Stimulated activated CD4-positive, alpha-beta T cell treated with anti-CD3 and anti-CD28 coated beads, Interleukin-4, amount 100 ng/mL, for 48 hours (primary cell): ENCODE data around the gene YPEL2.

ENCODE experiments used
- DNase-seq, 2 donors: peaks; one replicate each; pipeline ENCODE4 v3.0.0-alpha.2; 2020; ENCODE audit warnings: low read depth in 2 of 2

The YPEL2 gene

DNA sequence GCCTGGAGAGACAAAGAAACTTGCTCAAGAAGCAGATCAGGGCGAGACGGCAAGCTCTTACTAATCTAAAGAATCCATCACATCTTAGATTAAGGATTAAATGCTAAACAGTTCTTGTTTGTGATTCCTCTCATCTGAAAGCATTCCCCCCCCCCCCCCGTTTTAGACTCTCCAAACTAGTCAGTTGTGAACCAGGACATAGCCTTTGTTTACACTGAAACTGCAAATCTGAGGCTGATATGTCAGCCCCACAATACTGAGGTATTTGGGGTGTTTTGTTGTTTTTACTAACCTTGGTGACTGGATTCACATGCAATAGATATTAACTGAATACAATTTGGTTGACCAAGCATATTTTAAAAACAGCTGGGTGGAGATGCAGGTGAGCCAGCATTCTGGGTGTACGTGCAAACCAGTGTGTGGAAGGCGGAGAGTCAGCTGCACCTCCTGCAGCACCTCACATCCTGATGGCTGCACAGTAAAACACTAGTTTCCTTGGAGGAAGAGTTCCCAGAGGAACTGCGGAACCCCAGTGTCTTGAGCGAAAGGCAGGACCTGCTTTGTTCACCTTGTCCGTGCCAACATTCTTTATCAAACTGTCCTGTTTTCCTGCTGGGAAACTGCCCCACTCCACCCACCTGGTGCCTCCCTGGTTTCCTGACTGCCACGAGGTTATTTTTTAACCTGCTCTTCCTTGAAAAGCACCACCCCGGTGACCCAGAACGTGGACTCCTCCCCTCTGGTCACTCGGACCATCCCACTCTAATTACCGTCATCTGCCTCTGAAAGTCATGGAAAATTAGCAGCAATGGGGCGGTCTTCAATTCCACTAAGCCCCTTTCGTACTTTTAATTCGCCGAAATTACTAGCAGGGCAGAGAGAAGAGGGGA lies 1.2 kb upstream of the YPEL2 start:
- no peak for DNase-seq

DNA sequence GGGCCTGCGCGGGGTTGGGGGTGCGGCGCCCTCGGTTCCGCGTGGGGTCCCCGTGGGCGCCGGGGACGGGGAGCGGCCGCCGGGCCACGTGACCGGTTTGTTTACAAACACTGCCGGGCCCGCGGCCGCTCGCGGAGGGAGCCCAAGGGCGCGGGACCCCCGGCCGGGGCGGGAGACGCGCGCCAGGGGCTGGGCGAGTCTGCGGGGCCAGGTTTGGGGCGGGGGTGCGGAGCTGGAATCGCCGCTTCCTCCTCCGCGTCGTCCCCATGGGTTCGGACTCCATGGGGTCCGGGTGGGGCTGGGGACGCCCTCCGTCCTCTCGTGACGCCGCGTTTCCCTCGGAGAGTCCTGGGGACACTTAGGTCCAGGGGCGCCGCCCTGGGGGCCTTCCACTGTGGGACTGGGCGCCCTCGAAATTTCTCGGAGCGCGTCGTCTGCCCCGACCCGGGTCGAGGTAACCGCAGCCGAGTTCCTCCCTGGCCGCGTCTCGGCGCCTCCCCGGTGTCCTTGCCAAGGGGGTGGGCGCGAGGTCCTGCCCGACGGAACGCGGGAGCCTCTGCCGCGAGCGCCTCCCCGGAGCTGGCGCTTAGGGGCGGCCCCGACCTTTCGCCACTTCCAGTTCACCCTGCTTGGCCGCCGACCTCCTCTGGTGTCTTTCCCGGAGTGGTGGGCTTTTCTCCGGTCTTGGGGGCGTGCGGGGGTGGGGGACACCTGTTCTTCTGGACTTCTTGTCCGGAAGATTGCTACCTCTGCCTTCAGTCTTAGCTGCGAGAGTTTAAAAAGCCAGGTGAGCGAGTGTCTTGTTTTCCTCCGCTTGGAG lies 684 bp downstream of the YPEL2 start:
- DNase-seq: peak in 1 of 2 donors; percentile 33

DNA sequence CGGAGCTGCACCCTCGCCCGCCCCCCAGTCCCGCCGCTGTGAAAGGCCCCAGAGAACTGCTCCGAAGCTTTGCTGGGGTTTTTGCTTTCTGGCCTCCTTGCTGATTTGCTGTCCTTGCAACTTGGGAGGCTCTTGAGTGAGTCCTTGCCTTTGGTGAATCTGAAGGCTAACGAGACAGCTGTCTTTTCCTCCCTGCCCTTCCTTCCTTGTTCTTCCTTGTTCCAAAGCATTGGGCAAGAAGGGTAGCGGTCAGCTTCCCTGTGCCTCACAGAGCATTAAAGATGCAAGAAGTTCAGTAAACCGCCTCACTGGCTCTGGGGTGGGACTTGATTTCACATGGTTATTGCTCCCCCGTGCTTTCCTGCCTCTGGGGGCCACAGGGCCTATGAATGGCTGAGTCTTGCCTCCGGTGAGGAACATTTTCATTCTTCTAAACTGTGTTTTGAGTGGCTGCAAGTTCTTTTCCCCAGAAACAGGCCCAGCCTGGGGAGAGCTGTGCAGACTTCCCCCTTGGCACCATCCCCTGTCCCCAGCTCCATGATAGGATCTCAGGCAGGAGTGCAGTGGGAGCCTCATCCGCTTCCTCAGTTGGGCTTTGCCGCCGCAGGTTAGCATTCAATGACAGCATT lies 1.4 kb downstream of the YPEL2 start:
- no peak for DNase-seq

DNA sequence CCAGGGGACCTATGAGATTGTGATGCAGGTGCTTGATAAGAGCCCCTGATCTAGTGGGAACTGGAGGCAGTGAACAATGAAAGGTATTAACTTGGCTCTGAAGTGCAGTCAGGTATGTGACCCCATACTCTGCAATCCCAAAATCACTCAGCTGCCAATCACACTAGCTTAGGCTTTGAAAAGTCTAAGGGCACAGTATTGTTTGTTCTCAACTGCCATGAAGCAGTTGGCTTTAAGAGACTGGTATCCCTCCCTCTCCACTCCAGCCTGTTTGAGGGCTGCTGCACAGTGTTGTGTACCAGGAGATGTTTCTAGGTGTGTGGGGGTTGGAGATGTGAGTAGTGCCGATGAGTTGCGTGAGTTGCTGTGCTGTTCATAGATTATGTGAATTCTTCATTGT lies 2.4 kb downstream of the YPEL2 start:
- DNase-seq: no peak

DNA sequence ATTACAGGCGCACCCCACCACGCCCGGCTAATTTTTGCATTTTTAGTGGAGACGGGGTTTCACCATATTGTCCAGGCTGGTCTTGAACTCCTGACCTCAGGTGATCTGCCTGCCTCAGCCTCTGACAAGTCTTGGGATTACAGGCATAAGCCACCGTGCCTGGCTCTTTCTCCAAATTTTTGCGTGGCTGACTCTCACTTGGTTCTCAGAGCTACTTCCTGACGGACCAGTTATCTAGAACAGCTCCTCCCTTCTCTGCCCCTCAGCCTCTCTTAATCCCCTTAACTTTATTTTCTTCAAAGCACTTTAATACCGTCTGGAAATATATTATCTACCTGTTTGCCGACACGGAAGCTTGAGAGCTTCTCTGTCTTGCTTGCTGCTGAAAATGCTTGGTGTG lies 4.2 kb downstream of the YPEL2 start:
- no peak for DNase-seq

DNA sequence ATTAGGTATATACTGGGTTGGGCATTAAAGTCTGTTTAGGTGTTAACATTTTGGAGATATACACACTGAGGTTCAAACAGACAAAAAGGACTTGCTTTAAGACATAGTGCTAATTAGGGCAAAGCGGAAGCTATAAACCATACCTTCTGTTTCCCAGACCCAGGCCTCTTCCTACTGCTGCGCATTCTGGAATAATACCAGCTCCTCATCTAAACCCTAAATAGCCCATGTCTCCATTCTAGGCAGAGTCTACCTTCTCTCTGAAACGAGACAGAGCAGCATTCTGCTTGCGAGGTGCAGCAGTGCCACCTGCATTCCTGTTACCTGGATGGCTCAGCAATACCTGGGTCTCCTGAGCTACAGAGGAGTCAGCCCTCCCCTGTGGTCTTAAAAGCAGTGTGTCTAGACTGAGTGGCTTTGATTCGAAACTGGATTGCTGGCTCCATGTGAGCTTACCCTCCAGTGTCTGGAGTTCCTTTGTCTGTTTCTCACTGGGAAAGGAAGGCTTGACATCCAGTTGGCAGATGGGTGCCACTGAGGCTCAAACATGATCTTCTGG lies 6.4 kb downstream of the YPEL2 start:
- no peak for DNase-seq

DNA sequence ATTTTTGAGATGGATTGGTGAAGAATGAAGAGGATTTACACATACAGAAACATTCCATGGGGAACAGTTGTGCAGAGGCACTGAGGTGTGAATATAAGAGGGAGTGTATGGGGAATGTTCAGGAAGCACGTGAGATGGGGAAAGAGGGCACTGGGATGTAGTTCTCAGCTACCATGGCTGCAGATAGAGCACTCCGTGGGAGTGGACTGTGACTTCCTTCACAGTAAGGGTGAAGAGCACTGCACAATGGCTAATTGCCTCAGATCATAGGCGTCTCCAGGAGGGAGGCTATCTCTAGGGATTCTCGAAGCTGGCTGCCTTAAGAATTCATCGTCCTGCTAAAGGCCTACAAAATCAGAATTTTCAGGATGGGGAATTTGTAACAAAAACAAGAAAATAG lies 7.0 kb downstream of the YPEL2 start:
- DNase-seq: no peak

DNA sequence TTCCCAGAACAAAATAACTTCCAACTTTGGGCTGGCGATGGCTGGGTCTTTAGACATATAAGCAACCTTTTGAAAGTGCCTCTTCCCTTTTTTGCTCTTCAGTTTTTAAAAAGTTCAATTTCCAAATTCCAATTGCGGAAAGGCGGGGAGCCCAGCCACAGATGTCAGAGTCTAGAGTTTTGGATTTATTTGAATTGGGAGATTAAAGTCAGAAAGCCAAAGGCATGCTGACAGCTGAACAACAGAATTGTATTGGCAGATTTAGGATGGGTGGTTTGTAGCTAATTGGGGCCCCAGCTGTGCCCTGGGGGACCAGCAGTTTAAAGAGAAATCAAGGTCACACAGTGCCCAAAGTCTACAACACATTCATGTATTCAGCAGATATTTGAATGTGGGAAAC lies 10.5 kb downstream of the YPEL2 start:
- DNase-seq: no peak

DNA sequence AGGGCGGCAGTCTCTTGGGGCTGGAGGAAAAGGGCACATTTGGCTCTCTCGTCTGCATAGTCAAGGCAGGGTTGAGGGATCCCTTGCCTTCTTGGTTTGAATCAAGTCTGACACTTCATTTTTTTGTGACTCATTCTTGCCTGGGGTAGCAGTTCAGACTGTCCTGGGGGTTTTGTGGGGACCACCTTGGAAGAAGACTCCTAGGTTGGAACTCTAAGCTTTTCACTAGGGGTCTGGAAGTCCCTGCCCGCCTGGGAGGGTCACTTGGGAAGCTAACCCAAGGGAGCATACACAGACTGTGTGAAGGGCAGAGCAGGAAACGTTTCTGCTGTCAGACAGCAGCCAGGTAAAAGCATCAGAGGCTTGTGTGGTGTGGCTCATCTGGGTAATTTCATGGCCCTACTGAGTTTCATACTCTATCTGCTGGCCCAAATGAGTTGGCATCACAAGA lies 11.3 kb downstream of the YPEL2 start:
- DNase-seq: no peak

DNA sequence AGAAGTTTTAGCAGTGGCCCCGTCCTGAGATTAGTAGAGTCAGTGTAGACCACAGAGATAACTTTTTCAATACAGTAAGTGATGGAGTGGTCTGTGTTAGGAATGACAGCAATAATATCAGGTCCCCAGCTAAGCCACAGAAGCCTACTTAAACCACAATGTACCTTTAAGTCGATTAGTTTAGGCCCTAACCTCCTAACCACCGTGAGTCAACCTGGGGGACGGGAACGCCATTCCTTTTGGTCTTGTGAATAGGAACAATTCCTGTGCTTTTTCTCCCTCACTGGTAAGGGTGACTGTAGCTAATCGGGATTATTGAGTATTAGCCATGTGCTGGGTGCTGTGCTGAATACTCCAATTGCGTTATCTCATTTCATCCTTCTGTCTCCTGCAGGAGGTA lies 14.0 kb downstream of the YPEL2 start:
- DNase-seq: no peak

DNA sequence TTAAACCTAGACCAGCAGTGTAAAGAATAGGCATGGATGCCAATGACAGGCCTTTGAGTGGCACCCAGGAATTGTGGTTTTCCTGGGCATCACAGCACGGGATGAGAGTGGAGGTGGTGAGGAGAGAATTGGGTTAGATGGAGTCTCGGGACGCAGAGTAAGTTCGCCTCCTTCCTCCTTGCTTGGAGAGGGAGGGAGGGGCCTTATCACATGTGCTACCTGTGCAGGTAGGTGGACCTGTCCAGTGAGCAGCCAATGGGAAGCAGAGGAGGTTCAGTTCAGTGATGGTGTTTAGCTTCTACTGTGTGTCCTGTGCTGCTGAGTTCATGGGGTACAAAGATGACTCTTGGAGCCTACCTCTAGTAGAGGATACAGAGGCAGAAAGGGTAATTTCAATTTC lies 14.9 kb downstream of the YPEL2 start:
- no peak for DNase-seq

DNA sequence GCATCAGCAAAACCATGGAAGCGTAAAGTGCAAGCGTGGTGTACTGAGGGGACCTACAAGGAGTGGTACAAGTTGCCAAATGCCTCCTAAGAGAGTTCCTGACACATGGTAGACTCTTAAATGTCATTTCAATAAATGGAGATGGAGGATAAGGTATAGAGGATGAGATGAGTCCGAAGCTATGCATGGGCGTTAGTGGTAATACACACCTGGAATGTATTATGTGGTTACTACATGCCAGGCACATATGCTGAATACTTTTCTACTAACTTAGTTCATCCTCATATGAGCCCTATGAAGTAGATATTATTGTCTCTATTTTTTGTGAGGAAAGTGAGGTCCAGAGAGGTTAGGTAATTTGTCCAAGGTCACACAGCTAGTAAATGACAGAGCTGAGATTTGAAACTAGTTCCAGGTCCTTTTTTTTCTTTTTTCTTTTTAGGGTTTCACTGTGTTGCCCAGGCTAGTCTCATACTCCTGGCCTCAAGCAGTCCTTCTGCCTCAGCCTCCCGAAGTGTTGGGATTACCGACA lies 15.5 kb downstream of the YPEL2 start:
- no peak for DNase-seq

DNA sequence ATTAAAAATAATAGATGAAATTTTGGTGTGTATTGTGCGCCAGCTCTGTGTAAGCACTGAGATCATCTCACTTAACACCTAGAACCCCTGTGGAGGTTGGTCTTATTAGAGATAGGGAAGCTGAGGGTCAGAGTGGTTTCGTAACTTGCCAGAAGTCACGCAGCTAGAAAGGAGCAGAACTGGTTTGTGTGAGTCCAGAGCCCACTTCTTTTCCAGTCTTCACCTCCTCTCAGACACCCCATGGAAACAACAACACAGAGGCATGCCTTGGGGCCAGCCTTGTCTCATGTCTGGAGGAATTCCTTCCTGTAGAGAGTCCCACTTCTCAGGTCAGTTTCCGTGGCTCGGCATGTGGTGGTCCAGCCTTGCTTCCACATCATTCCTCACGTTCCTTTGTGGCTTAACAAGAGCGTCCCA lies 16.5 kb downstream of the YPEL2 start:
- DNase-seq: no peak

DNA sequence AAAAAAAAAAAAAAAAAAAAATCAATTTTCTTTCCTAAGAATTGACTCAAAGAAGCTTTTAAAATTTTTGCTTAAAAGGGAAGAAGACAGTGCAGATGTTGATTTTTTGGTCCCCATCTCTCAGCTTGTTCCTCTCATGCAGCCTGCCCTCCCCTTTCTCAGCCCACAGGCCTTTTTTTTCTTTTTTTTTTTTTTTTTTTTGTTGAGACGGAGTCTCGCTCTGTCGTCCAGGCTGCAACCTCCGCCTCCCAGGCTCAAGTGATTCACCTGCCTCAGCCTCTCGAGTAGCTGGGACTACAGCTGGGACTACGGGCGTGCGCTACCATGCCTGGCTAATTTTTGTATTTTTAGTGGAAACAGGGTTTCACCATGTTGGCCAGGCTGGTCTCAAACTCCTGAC lies 17.7 kb downstream of the YPEL2 start:
- DNase-seq: no peak

DNA sequence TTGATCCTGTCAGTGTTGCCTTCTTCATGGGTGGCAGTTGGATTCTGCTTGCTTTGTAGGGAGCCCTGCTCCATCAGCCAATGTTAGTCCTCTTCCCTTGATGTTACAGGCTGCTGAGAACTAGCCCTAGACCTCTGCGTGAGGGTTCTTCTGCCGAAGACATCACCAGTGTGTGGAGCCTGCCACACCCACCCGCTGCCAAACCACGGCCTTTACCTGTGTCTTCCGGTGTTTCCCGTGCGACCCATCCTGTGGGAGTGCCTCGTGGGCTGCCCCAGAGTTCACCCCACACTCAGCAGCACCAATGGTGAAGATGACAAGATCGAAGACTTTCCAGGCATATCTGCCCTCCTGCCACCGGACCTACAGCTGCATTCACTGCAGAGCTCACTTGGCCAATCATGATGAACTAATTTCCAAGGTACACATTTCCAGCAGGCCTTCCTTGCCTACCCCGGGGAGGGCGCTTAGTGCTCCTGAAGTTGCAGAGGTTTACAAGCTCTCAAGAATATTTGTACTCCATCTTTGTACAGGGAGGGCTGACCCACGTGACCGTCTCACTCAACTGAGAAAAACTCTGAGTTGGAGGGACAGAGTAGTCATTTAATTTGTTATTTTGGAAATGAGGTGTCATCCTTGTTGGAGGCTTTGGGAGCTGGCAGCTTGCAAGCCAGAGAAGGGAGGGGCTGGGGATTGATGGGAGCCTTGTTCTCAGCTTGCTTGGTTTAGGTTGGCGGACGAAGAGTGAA lies 21.8 kb downstream of the YPEL2 start:
- DNase-seq: no peak

DNA sequence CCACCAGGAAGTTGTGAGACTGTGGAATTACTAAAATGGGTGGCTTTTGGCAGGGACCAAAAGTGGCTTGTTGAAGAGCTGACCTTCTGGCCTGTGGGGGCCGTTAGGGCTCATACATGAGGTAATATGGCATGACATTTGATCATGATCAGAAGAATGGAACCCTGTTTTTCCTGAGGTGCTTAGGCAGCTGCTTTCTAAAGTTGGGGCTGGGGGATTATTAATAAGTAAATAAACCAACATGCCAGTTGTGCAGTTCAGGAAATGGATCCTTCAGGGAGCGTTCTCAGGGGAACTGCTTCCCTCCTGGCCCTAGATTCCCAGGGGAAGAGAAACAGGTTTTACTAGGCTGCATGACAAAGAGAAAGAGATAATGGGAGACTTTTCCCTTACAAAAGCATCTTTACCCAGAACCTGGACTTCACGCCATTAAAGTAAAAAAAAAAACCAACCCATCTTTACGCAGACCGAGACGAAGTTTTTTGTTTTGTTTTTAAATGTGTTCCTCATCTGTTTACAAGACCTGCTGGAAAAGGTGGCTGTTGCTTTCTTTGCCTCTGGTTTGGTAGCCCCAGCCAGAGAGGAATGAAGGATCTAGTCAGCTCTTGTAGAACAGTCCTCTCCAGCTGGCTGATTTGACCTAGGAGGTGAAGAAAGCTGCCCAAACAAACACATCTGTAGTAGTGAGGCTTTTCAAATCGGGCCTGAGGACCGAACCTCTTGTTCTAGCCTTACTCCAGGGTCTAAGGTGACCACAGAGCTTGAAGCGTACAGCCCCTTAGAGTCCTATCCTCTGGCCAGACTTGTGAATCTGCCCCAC lies 22.7 kb downstream of the YPEL2 start:
- no peak for DNase-seq

DNA sequence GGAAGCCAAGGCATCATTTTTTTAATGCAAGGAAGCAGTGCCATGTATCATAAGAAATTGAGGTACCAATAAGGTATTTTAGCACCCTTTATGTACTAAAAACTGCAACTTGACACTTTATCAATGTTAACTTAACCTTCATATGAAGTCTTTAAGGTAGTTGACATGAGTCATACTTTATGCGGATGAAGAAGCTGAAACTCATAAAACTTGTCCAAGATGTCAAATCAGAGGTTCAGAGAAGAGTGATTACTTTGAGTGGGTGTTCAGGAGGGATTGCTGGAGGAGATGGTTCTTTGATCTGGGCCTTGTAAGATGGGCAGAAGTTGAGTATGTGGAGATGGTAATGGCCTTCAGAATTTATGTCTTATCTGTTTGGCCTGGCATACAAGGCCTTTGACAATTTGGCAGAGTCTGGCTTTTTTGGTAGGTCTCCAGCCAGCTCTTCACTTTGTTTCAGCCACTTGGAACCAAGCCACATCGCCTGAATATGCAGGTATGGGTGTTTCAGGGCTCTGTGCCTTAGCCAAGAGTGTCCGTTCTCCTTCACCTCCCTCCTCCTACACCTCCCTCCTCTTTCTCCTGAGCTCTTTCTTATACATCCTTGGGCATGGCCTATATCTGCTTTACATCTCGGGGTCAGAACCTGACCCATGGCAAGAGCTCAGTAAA lies 23.7 kb downstream of the YPEL2 start:
- DNase-seq: no peak

DNA sequence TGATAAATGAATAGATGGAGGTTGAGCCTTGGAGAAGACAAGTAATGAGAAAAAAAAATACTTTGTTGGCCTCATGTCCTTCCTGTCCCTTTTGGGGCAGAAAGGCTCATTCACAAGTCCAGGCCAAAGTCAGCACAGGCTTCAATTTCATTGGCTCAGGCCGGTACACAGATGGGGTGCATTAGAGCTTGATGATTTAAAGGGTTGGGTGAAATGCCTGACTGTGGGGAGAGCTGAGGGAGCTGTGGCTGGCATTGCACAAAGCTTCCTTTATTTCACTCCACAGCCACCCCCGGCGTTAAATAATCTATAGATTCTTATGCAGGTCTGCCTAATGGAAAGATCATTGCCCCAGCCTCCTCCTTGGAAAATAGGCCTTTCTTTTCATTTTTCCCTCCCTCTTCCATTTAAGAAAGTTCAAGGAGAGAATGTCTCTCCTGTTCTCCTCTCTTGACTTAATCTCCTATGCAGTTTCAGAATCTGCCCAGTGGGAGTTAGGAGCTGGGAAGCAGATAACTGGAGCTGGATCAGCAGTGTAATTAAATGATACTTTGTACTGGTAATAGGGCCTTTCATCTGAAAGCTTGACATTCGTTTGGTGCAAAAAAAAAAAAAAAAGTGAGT lies 24.4 kb downstream of the YPEL2 start:
- no peak for DNase-seq

DNA sequence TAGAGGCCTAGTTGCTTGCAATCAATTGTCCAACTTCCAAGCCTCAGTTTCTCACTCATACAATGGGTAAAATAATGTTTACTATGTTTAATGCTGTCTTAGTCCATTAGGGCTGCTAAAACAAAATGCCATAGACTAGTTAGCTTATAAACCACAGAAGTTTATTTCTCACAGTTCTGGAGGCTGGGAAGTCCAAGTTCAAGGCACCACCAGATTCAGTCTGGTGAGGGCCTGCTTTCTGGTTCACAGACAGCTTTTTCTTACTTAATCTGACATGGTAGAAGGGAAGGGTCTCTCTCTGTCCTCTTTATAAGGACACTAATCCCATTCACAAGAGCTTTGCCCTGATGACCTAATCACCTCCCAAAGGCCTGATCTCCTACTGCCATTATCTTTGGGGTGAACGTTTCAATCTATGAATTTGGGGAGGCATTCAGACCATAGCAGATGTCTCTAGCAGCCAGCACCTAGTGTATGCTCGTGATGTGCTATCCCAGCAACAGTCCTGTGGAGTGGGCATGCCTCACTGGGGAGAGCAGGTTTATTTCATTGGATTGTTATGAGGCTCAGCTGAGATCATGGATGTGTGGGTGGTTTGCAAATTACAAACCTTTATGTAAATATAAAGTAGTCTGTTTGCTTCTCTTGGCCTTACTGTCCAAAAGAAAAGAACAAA lies 25.2 kb downstream of the YPEL2 start:
- DNase-seq: no peak
